HEK293 (cell line): ENCODE data around the gene ARMC3.

ENCODE experiments used
- CTCF ChIA-PET: fragments of 350-600 bp; formaldehyde crosslinking; extraction: SDS; loops from one replicate; lab custom pipeline; 2021; ENCODE audit warnings: antibody characterized with exemption; lab: Yijun Ruan, JAX
- POLR2A ChIA-PET: fragments of 300-600 bp; formaldehyde crosslinking; extraction: SDS; loops from one replicate; lab custom pipeline; 2020; ENCODE audit warnings: antibody characterized with exemption, inconsistent platforms; lab: Yijun Ruan, JAX
- H3K27ac ChIP-seq: fragments of 200-500 bp; sonication (Bioruptor generic); 2 replicates; pipeline ENCODE4 v1.5.1; 2014; ENCODE audit warnings: low read depth, low read length, control low read depth, inconsistent platforms; ENCODE audit errors: extremely low read depth
- H3K36me3 ChIP-seq, 2 experiments: fragments of 200-500 bp in 1 of 2; sonication (Bioruptor generic) in 1 of 2; 1 replicate in 1 of 2; 2 replicates in 1 of 2; pipeline ENCODE4 v1.5.1; 2014 to 2017; ENCODE audit warnings: inconsistent platforms in 2 of 2, low read length in 2 of 2; ENCODE audit not compliant: control insufficient read depth in 2 of 2, insufficient read depth in 1 of 2
- H3K4me1 ChIP-seq: fragments of 200-500 bp; sonication (Bioruptor generic); 2 replicates; pipeline ENCODE4 v1.5.1; 2014; ENCODE audit warnings: mild to moderate bottlenecking, low read length, inconsistent platforms; ENCODE audit not compliant: control insufficient read depth, insufficient read depth
- H3K4me3 ChIP-seq: 2 replicates; pipeline ENCODE4 v1.5.1; 2011; ENCODE audit warnings: low read depth, mild to moderate bottlenecking, control low read depth, low read length, moderate library complexity
- H3K9me3 ChIP-seq: fragments of 200-500 bp; sonication (Bioruptor generic); 2 replicates; pipeline ENCODE4 v1.5.1; 2014; ENCODE audit warnings: low read depth, low read length, inconsistent platforms; ENCODE audit not compliant: control insufficient read depth, insufficient read depth
- GLI2 ChIP-seq: fragments of 450-650 bp; formaldehyde crosslinking; IDR thresholded peaks from 2 replicates; pipeline ENCODE4; 2017; ENCODE audit warnings: missing biosample characterization, missing genetic modification characterization, low read depth, borderline replicate concordance
- GLIS2 ChIP-seq: fragments of 450-650 bp; formaldehyde crosslinking; IDR thresholded peaks from 2 replicates; pipeline ENCODE4 v1.5.1; 2016; ENCODE audit warnings: missing biosample characterization, missing genetic modification characterization
- HOXA7 ChIP-seq: sonication (generic); formaldehyde crosslinking; IDR thresholded peaks from 2 replicates; pipeline ENCODE4 v1.8.1; 2022; ENCODE audit warnings: missing genetic modification reagents, borderline replicate concordance
- IKZF3 ChIP-seq: fragments of 450-650 bp; IDR thresholded peaks from 2 replicates; pipeline ENCODE4 v1.5.0; 2018; ENCODE audit warnings: missing biosample characterization, mild to moderate bottlenecking, missing genetic modification characterization, moderate library complexity
- KLF8 ChIP-seq: fragments of 450-650 bp; formaldehyde crosslinking; IDR thresholded peaks from 2 replicates; pipeline ENCODE4 v1.5.1; 2016; ENCODE audit warnings: missing biosample characterization, missing genetic modification characterization
- MYNN ChIP-seq: fragments of 450-650 bp; formaldehyde crosslinking; IDR thresholded peaks from 2 replicates; pipeline ENCODE4 v1.5.1; 2016; ENCODE audit warnings: missing biosample characterization, missing genetic modification characterization, borderline replicate concordance
- TCF7L2 ChIP-seq: IDR thresholded peaks from 2 replicates; pipeline ENCODE4 v1.6.1; 2011; ENCODE audit warnings: low read depth, mild to moderate bottlenecking, inconsistent platforms, low read length, moderate library complexity, borderline replicate concordance
- ZFP3 ChIP-seq: fragments of 450-650 bp; formaldehyde crosslinking; IDR thresholded peaks from 2 replicates; pipeline ENCODE4 v1.5.1; 2016; ENCODE audit warnings: low read depth, missing biosample characterization, missing genetic modification characterization
- ZIC2 ChIP-seq: fragments of 450-650 bp; formaldehyde crosslinking; IDR thresholded peaks from 2 replicates; pipeline ENCODE4 v1.5.1; 2016; ENCODE audit warnings: missing biosample characterization, missing genetic modification characterization
- ZNF214 ChIP-seq: fragments of 450-650 bp; formaldehyde crosslinking; IDR thresholded peaks from 2 replicates; pipeline ENCODE4 v1.5.1; 2017; ENCODE audit warnings: missing biosample characterization, mild to moderate bottlenecking, missing genetic modification characterization, borderline replicate concordance
- ZNF302 ChIP-seq: fragments of 450-650 bp; formaldehyde crosslinking; IDR thresholded peaks from 2 replicates; pipeline ENCODE4 v1.5.1; 2016; ENCODE audit warnings: missing biosample characterization, missing genetic modification characterization, low read depth
- ZNF341 ChIP-seq: fragments of 450-650 bp; formaldehyde crosslinking; IDR thresholded peaks from 2 replicates; pipeline ENCODE4; 2016; ENCODE audit warnings: low read depth, missing biosample characterization, missing genetic modification characterization
- ZNF404 ChIP-seq: fragments of 450-650 bp; formaldehyde crosslinking; IDR thresholded peaks from 2 replicates; pipeline ENCODE4 v1.5.1; 2017; ENCODE audit warnings: missing biosample characterization, missing genetic modification characterization
- ZNF521 ChIP-seq: fragments of 450-650 bp; formaldehyde crosslinking; IDR thresholded peaks from 2 replicates; pipeline ENCODE4 v1.5.1; 2017; ENCODE audit warnings: missing biosample characterization, mild to moderate bottlenecking, missing genetic modification characterization
- ZNF530 ChIP-seq: fragments of 450-650 bp; formaldehyde crosslinking; IDR thresholded peaks from 2 replicates; pipeline ENCODE4 v1.5.1; 2016; ENCODE audit warnings: low read depth, missing biosample characterization, missing genetic modification characterization
- ZNF596 ChIP-seq: fragments of 450-650 bp; IDR thresholded peaks from 2 replicates; pipeline ENCODE4 v1.5.0; 2018; ENCODE audit warnings: missing biosample characterization, mild to moderate bottlenecking, missing genetic modification characterization, moderate library complexity
- ZNF629 ChIP-seq: fragments of 450-650 bp; formaldehyde crosslinking; IDR thresholded peaks from 2 replicates; pipeline ENCODE4 v1.5.1; 2017; ENCODE audit warnings: missing biosample characterization, missing genetic modification characterization
- ZNF654 ChIP-seq: fragments of 450-650 bp; formaldehyde crosslinking; IDR thresholded peaks from 2 replicates; pipeline ENCODE4 v1.5.1; 2016; ENCODE audit warnings: low read depth, missing biosample characterization, missing genetic modification characterization
- ZNF785 ChIP-seq: fragments of 450-650 bp; formaldehyde crosslinking; IDR thresholded peaks from 2 replicates; pipeline ENCODE4 v1.5.1; 2016; ENCODE audit warnings: missing biosample characterization, missing genetic modification characterization
- ZSCAN16 ChIP-seq: fragments of 450-650 bp; formaldehyde crosslinking; IDR thresholded peaks from 2 replicates; pipeline ENCODE4 v1.5.1; 2016; ENCODE audit warnings: missing biosample characterization, missing genetic modification characterization
- TF ChIP-seq, protein P1 (sequence below): fragments of 450-650 bp; formaldehyde crosslinking; IDR thresholded peaks from 2 replicates; pipeline ENCODE4 v1.5.1; 2016; ENCODE audit warnings: missing biosample characterization, missing genetic modification characterization
- TF ChIP-seq, protein P2 (sequence below): fragments of 450-650 bp; formaldehyde crosslinking; IDR thresholded peaks from 2 replicates; pipeline ENCODE4 v1.5.1; 2016; ENCODE audit warnings: missing biosample characterization, missing genetic modification characterization, borderline replicate concordance
- TF ChIP-seq, protein P3 (sequence below): fragments of 450-650 bp; formaldehyde crosslinking; IDR thresholded peaks from 2 replicates; pipeline ENCODE4 v1.5.1; 2016; ENCODE audit warnings: missing biosample characterization, missing genetic modification characterization
- TF ChIP-seq, protein P4 (sequence below): fragments of 450-650 bp; formaldehyde crosslinking; conservative IDR thresholded peaks from 2 replicates; pipeline ENCODE4 v1.5.1; 2016; ENCODE audit warnings: low read depth, missing biosample characterization, missing genetic modification characterization
- TF ChIP-seq, protein P5 (sequence below): fragments of 450-650 bp; formaldehyde crosslinking; IDR thresholded peaks from 2 replicates; pipeline ENCODE4 v1.5.1; 2016; ENCODE audit warnings: missing biosample characterization, missing genetic modification characterization

The ARMC3 gene

DNA sequence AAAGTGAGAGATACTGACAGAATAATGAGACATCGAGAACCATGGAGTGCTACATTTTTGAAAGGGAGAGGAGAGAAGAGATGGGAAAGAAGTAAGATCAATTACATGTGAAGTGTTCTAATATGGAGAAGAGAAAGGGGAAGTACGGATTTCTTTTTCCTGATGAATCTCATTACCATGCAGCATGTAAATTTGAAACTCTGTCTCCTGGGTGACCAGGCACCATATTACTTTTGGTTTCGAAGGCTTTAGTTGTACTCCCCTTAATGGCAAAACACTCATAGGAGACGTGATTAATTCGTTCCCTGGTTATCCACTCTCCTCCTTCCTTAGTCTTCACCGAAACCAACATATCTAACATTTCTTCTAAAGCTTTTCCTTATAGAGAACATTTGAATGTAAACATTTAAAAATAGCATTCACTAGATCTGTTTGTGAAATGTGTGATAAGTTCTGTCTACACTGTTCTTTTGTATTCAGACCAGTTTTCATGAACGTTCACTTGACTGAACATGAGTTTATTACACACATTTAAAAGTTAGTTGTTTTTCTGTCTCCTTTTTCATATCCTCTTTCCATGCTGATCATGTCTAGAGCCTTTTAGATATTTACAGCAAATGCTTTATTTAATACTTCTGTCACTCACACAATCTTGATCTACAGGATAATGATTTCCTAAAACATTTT is 87.3 kb downstream of the ARMC3 start:
- TF ChIP-seq, protein P1, sequence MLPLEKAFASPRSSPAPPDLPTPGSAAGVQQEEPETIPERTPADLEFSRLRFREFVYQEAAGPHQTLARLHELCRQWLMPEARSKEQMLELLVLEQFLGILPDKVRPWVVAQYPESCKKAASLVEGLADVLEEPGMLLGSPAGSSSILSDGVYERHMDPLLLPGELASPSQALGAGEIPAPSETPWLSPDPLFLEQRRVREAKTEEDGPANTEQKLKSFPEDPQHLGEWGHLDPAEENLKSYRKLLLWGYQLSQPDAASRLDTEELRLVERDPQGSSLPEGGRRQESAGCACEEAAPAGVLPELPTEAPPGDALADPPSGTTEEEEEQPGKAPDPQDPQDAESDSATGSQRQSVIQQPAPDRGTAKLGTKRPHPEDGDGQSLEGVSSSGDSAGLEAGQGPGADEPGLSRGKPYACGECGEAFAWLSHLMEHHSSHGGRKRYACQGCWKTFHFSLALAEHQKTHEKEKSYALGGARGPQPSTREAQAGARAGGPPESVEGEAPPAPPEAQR (tag by site-specific recombination) = no peak
- TF ChIP-seq HOXA7 (CRISPR knock-in tag) (no peak), IKZF3 (tag by site-specific recombination) (no peak), ZNF629 (tag by site-specific recombination) (no peak), ZNF596 (no peak), TCF7L2 (no peak), ZNF530 (tag by site-specific recombination) (no peak), KLF8 (tag by site-specific recombination) (no peak), GLIS2 (no peak), ZNF654 (no peak), ZSCAN16 (tag by site-specific recombination) (no peak), ZNF341 (tag by site-specific recombination) (no peak), ZNF214 (tag by site-specific recombination) (no peak), GLI2 (tag by site-specific recombination) (no peak)
- TF ChIP-seq, protein P2, sequence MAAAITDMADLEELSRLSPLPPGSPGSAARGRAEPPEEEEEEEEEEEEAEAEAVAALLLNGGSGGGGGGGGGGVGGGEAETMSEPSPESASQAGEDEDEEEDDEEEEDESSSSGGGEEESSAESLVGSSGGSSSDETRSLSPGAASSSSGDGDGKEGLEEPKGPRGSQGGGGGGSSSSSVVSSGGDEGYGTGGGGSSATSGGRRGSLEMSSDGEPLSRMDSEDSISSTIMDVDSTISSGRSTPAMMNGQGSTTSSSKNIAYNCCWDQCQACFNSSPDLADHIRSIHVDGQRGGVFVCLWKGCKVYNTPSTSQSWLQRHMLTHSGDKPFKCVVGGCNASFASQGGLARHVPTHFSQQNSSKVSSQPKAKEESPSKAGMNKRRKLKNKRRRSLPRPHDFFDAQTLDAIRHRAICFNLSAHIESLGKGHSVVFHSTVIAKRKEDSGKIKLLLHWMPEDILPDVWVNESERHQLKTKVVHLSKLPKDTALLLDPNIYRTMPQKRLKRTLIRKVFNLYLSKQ (tag by site-specific recombination) = no peak
- TF ChIP-seq, protein P3, sequence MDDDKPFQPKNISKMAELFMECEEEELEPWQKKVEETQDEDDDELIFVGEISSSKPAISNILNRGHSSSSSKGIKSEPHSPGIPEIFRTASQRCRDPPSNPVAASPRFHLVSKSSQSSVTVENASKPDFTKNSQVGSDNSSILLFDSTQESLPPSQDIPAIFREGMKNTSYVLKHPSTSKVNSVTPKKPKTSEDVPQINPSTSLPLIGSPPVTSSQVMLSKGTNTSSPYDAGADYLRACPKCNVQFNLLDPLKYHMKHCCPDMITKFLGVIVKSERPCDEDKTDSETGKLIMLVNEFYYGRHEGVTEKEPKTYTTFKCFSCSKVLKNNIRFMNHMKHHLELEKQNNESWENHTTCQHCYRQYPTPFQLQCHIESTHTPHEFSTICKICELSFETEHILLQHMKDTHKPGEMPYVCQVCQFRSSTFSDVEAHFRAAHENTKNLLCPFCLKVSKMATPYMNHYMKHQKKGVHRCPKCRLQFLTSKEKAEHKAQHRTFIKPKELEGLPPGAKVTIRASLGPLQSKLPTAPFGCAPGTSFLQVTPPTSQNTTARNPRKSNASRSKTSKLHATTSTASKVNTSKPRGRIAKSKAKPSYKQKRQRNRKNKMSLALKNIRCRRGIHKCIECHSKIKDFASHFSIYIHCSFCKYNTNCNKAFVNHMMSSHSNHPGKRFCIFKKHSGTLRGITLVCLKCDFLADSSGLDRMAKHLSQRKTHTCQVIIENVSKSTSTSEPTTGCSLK = no peak
- TF ChIP-seq, protein P4, sequence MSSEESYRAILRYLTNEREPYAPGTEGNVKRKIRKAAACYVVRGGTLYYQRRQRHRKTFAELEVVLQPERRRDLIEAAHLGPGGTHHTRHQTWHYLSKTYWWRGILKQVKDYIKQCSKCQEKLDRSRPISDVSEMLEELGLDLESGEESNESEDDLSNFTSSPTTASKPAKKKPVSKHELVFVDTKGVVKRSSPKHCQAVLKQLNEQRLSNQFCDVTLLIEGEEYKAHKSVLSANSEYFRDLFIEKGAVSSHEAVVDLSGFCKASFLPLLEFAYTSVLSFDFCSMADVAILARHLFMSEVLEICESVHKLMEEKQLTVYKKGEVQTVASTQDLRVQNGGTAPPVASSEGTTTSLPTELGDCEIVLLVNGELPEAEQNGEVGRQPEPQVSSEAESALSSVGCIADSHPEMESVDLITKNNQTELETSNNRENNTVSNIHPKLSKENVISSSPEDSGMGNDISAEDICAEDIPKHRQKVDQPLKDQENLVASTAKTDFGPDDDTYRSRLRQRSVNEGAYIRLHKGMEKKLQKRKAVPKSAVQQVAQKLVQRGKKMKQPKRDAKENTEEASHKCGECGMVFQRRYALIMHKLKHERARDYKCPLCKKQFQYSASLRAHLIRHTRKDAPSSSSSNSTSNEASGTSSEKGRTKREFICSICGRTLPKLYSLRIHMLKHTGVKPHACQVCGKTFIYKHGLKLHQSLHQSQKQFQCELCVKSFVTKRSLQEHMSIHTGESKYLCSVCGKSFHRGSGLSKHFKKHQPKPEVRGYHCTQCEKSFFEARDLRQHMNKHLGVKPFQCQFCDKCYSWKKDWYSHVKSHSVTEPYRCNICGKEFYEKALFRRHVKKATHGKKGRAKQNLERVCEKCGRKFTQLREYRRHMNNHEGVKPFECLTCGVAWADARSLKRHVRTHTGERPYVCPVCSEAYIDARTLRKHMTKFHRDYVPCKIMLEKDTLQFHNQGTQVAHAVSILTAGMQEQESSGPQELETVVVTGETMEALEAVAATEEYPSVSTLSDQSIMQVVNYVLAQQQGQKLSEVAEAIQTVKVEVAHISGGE = no peak
- POLR2A ChIA-PET = no interaction called here
- Histone ChIP-seq H3K9me3 (no peaks in the 10 kb centered on the region), H3K4me3 (no peak overlapping the region), H3K27ac (no peak overlapping the region), H3K36me3 (no peaks in the 10 kb centered on the region), H3K4me1 (no peaks in the 10 kb centered on the region)
- CTCF ChIA-PET = no interaction called here

DNA sequence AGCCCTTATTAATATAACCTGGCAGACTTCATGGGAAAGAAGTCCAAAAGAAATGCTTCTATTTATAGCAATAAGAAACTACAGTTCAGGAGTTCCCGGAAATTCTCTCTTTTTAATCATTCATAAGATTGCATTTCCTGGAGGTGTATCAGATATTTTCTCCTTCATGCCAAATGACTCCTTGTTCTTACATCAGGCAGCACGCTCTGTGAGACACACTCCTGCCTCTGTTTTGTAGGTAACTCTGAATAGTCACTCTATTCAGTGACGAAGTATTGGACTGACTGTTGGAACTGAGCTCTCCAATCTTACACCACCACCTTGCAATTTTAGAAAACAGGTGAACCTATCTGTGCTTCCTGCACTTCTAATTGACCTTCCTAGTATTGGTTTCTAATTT is 88.8 kb downstream of the ARMC3 start:
- Histone ChIP-seq H3K4me1 (no peaks in the 10 kb centered on the region), H3K4me3 (no peak overlapping the region), H3K36me3 (no peaks in the 10 kb centered on the region), H3K9me3 (no peaks in the 10 kb centered on the region), H3K27ac (no peak overlapping the region)
- ChIA-PET POLR2A (no interaction called here), CTCF (no interaction called here)
- TF ChIP-seq, protein P1 (tag by site-specific recombination) = no peak
- TF ChIP-seq ZFP3 = no peak
- TF ChIP-seq MYNN (tag by site-specific recombination) = no peak
- TF ChIP-seq ZNF785 (tag by site-specific recombination) = no peak
- TF ChIP-seq, protein P5, sequence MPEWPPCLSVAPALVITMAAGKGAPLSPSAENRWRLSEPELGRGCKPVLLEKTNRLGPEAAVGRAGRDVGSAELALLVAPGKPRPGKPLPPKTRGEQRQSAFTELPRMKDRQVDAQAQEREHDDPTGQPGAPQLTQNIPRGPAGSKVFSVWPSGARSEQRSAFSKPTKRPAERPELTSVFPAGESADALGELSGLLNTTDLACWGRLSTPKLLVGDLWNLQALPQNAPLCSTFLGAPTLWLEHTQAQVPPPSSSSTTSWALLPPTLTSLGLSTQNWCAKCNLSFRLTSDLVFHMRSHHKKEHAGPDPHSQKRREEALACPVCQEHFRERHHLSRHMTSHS (tag by site-specific recombination) = no peak
- no peak for TF ChIP-seq ZIC2 (tag by site-specific recombination)
- TF ChIP-seq ZNF404 (tag by site-specific recombination) = no peak
- TF ChIP-seq ZNF302 (tag by site-specific recombination) = no peak
- TF ChIP-seq ZNF521 = no peak
